GM18526 (cell line): ENCODE measurements around the gene WDHD1.

Source experiments
- POLR2A ChIP-seq: IDR thresholded peaks from 3 replicates; pipeline ENCODE4 v1.6.1; 2011; ENCODE audit not compliant: insufficient read length; ENCODE audit errors: extremely low read depth

The WDHD1 gene, protein sequence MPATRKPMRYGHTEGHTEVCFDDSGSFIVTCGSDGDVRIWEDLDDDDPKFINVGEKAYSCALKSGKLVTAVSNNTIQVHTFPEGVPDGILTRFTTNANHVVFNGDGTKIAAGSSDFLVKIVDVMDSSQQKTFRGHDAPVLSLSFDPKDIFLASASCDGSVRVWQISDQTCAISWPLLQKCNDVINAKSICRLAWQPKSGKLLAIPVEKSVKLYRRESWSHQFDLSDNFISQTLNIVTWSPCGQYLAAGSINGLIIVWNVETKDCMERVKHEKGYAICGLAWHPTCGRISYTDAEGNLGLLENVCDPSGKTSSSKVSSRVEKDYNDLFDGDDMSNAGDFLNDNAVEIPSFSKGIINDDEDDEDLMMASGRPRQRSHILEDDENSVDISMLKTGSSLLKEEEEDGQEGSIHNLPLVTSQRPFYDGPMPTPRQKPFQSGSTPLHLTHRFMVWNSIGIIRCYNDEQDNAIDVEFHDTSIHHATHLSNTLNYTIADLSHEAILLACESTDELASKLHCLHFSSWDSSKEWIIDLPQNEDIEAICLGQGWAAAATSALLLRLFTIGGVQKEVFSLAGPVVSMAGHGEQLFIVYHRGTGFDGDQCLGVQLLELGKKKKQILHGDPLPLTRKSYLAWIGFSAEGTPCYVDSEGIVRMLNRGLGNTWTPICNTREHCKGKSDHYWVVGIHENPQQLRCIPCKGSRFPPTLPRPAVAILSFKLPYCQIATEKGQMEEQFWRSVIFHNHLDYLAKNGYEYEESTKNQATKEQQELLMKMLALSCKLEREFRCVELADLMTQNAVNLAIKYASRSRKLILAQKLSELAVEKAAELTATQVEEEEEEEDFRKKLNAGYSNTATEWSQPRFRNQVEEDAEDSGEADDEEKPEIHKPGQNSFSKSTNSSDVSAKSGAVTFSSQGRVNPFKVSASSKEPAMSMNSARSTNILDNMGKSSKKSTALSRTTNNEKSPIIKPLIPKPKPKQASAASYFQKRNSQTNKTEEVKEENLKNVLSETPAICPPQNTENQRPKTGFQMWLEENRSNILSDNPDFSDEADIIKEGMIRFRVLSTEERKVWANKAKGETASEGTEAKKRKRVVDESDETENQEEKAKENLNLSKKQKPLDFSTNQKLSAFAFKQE

GRCh38 chr14:55026793-55027561 is at the start of gene WDHD1, which contains the start of gene SOCS4:
TSS of gene WDHD1 (minus strand) at chr14:55027099. CDS start at chr14:55026787, 312 bp downstream.
TSS of gene SOCS4 (plus strand) at chr14:55027236. CDS start at chr14:55043042, 15,806 bp downstream.
- peak; percentile 86 for TF ChIP-seq POLR2A

GRCh38 chr14:55075628-55076175 is 48.8 kb upstream of the WDHD1 start:
- no peak for TF ChIP-seq POLR2A

DNA sequence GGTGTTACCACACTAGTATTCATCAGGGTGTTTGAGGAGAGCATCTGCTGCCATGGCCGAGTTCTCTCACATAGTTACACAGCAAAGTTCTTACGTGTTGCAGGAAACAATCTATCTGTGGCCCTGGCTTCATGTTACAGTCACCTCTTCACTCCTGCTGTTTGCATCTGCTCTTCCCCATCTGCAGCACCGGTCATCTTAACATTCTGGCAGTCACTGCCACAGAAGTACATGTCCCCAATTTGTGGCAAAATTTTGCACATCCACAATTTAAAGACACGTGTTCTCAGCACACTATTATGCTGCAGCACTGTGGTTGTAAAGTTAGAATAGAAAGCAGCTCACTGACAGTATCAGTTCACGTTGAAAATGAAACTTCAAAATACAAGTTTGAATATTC is 47.8 kb upstream of the WDHD1 start:
- TF ChIP-seq POLR2A: no peak

GRCh38 chr14:55073856-55074255 is 47.0 kb upstream of the WDHD1 start:
- no peak for TF ChIP-seq POLR2A

- no peak for TF ChIP-seq POLR2A
Measured at GRCh38 chr14:55071870-55072640, 45.2 kb upstream of the WDHD1 start.

DNA sequence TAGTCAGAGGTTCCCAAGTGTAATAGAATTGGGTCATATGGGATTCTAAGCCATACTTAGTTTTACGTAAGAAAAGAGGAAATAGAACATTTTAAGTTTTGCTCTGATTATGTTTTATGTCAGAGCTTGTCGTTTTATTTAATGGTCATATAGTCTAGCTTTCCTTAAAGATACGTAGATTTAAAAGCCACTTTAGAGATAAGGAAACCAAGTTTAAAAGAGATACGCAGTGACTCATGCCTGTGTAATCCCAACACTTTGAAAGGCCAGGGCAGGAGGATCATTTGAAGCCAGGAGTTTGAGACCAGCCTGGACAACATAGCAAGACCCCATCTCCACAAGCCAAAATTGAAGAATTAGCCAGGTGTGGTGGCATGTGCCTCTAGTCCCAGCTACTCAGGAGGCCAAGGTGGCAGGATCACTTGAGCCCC is 44.1 kb upstream of the WDHD1 start:
- no peak for TF ChIP-seq POLR2A

DNA sequence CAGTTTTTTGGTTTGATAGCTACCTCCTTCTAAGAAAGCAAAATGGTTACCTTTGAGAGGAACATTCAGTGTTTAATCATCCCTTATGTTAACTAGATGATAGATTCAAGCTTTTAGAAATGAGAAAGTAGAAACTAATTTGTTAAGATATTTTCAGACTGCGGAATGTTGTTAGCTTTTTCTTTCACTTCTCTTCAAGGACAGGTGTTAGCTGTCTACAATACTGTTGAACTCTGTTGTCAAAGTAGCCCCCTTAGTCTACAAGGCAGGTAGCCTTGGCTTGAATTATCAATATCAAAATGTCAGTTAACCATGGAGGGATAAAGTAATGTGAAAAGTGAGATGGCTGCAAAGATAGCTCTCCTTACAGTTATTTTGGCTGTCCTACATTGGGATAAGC is 39.3 kb upstream of the WDHD1 start:
- no peak for TF ChIP-seq POLR2A

DNA sequence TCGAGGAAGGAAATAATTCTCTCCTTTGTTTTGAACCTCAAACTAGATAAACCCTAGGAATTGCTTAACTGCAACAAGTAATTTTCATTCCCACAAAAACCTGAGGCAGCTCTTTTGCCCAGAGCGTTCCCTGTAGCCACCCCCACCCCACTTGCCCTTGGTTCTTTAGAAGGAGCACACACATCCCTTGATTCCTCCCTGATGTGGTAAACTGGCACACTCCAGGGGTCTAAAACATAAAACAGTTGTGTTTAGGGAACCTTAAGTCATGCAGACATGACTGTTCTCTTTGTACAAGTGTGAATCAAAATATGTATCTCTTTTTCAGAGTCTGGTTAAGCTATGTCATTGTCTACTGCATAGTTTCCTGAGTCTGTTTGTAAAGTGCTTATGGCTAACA is 38.5 kb upstream of the WDHD1 start:
- TF ChIP-seq POLR2A: no peak

- TF ChIP-seq POLR2A: no peak
Measured at GRCh38 chr14:55062517-55063351, 35.8 kb upstream of the WDHD1 start.

DNA sequence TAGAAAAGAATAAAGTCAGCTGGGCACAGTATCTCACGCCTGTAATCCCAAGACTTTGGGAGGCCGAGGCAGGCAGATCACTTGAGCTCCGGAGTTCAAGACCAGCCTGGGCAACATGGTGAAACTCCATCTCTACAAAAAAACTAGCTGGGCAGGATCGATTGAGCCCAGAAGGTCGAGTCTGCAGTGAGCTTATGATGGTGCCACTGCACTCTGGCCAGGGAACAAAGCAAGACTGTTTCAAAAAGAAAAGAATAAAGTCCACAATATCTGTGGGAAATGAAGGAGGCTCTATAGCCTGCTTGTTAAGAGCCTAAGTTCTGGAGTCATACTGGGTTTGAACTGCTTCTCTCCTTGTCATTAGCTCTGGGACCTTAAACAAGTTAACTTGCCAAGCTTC is 32.4 kb upstream of the WDHD1 start:
- TF ChIP-seq POLR2A: no peak

DNA sequence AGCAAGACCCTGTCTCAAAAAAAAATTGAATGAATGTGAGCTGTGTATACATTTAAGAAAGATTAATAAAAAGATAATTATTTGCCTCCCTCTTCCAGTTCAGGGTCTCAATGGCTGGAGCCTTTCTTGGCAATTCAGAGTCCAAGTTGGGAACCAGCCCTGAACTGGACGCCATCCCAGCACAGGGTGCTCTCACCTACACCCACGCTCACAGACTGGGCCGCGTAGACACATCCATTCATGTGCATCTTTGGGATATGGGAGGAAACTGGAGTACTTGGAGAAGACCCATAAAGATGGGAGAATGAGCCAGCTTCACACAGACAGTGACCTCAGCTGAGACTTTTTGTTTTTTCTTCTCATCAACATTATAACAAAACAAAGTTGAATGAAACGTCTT is 31.0 kb upstream of the WDHD1 start:
- TF ChIP-seq POLR2A: no peak

GRCh38 chr14:55054098-55054497 is 27.2 kb upstream of the WDHD1 start:
- TF ChIP-seq POLR2A: no peak

- no peak for TF ChIP-seq POLR2A
Measured at GRCh38 chr14:55053500-55053899, 26.6 kb upstream of the WDHD1 start.
